Ishikawa (cell line): ENCODE data around the gene ZBTB7C.

Source experiments
- TEAD4 ChIP-seq: IDR thresholded peaks from 2 replicates; pipeline ENCODE4 v1.6.1; 2012
- TF ChIP-seq, protein P1 (sequence below): IDR thresholded peaks from 2 replicates; pipeline ENCODE4 v1.6.1; 2012

DNA sequence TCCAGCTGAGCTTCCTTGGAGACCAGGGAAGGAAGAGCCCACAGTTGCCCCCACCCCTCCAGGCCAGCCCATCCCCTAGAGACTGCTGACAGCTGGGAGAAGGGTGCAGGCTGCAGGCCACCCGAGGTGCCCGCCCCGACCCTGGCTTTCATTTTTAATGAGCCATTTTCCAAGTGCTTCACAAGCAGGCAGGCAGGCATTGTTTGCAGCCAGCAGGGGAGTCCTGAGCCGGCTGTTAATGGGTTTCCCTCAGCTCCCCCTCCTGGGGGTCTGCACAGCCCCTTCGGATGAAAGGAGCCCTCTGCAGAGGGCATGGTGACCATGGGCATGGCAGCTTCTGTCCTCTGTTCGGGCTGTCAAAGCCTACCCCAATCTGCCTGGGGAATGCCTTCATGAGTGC is 94.5 kb downstream of the ZBTB7C start:
- TF ChIP-seq, protein P1, sequence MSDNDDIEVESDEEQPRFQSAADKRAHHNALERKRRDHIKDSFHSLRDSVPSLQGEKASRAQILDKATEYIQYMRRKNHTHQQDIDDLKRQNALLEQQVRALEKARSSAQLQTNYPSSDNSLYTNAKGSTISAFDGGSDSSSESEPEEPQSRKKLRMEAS, result no peak
- TF ChIP-seq TEAD4, result no peak
